ENCODE results near the gene DMWD. TPM values are rescaled to one million over a fixed set of nuclear protein-coding genes. Genes with fewer than 3 reads are reported as not detected.

DMWD gene
- total RNA-seq, 2 experiments from 2014 or later = 28.6 to 31.5 TPM

- no peak for TF ChIP-seq CTCF (IDR thresholded peaks at IDR 0.05)
- Histone ChIP-seq H3K4me1 (ENCODE audit: insufficient read depth, low read length) (peaks cover 24% of the 10 kb centered on the region), H3K36me3 (ENCODE audit: insufficient read depth, low read length) (no peaks in the 10 kb centered on the region), H3K9me3 (ENCODE audit: control insufficient read depth in 1 of 2, insufficient read depth in 1 of 2, low read length in 2 of 2) (no peaks in the 10 kb centered on the region), H3K4me3 (ENCODE audit: low read length) (no peak overlapping the region), H3K27me3 (ENCODE audit: control insufficient read depth in 1 of 2, insufficient read depth in 2 of 2, low read length in 2 of 2) (peaks cover 7 to 13% of the 10 kb centered on the region in 2 experiments), H3K27ac (ENCODE audit: low read depth in 1 of 2, low read length in 2 of 2) (no peak overlapping the region)
- Mint-ChIP-seq H3K27me3 (peaks cover 25% of the 10 kb centered on the region), H3K4me1 (ENCODE audit: low read depth) (peaks cover 5% of the 10 kb centered on the region), H3K4me3 (no peak overlapping the region), H3K27ac (no peak overlapping the region), H3K9me3 (no peaks in the 10 kb centered on the region), H3K36me3 (ENCODE audit: low read depth) (peaks cover 4% of the 10 kb centered on the region)
- intact Hi-C loops (cut with DNase I, micrococcal nuclease) = no loop called here
- no peak for ATAC-seq (ENCODE audit: poor library complexity)
- POLR2A ChIA-PET = no interaction called here
- no peak for DNase-seq
- CTCF ChIA-PET = no interaction called here
These were observed 19.7 kb upstream of the DMWD start for GRCh38 chr19:45812297-45812696.

- H3K9me3 Mint-ChIP-seq = no peaks in the 10 kb centered on the region
- no peaks in the 10 kb centered on the region for H3K9me3 ChIP-seq (ENCODE audit: control insufficient read depth in 1 of 2, insufficient read depth in 1 of 2, low read length in 2 of 2)
These were observed 17.1 kb upstream of the DMWD start for GRCh38 chr19:45809643-45810159.

GRCh38 chr19:45805719-45806118, 13.1 kb upstream of the DMWD start:
- Histone ChIP-seq H3K27ac (ENCODE audit: low read depth in 1 of 2, low read length in 2 of 2) (no peak overlapping the region), H3K36me3 (ENCODE audit: insufficient read depth, low read length) (no peaks in the 10 kb centered on the region), H3K4me3 (ENCODE audit: low read length) (no peak overlapping the region), H3K27me3 (ENCODE audit: control insufficient read depth in 1 of 2, insufficient read depth in 2 of 2, low read length in 2 of 2) (peaks cover 0 to 3% of the 10 kb centered on the region in 2 experiments), H3K4me1 (ENCODE audit: insufficient read depth, low read length) (peaks cover 2% of the 10 kb centered on the region), H3K9me3 (ENCODE audit: control insufficient read depth in 1 of 2, insufficient read depth in 1 of 2, low read length in 2 of 2) (no peaks in the 10 kb centered on the region)
- no peak overlapping the region for H3K27ac Mint-ChIP-seq
- intact Hi-C loops (cut with DNase I, micrococcal nuclease) = no loop called here
- no peaks in the 10 kb centered on the region for H3K36me3 Mint-ChIP-seq (ENCODE audit: low read depth)
- DNase-seq = no peak
- POLR2A ChIA-PET = no interaction called here
- no peak for TF ChIP-seq CTCF (IDR thresholded peaks at IDR 0.05)
- ATAC-seq (ENCODE audit: poor library complexity) = no peak
- peaks cover 10% of the 10 kb centered on the region for H3K27me3 Mint-ChIP-seq
- H3K4me3 Mint-ChIP-seq = no peak overlapping the region
- H3K4me1 Mint-ChIP-seq (ENCODE audit: low read depth) = no peaks in the 10 kb centered on the region
- CTCF ChIA-PET = no interaction called here
- H3K9me3 Mint-ChIP-seq = no peaks in the 10 kb centered on the region

More at GRCh38 chr19:45809643-45810159, 17.1 kb upstream of the DMWD start:
- H3K4me1 Mint-ChIP-seq (ENCODE audit: low read depth) = no peaks in the 10 kb centered on the region
- peaks cover 7 to 9% of the 10 kb centered on the region in 2 experiments for H3K27me3 ChIP-seq (ENCODE audit: control insufficient read depth in 1 of 2, insufficient read depth in 2 of 2, low read length in 2 of 2)
- no peaks in the 10 kb centered on the region for H3K36me3 ChIP-seq (ENCODE audit: insufficient read depth, low read length)
- POLR2A ChIA-PET = no interaction called here
- ATAC-seq (ENCODE audit: poor library complexity) = no peak
- CTCF ChIA-PET = no interaction called here
- no peak overlapping the region for H3K27ac ChIP-seq (ENCODE audit: low read depth in 1 of 2, low read length in 2 of 2)
- H3K4me1 ChIP-seq (ENCODE audit: insufficient read depth, low read length) = peaks cover 4% of the 10 kb centered on the region
- H3K4me3 Mint-ChIP-seq = no peak overlapping the region
- H3K27ac Mint-ChIP-seq = no peak overlapping the region
- no peak overlapping the region for H3K4me3 ChIP-seq (ENCODE audit: low read length)
- intact Hi-C loops (cut with DNase I, micrococcal nuclease) = no loop called here
- H3K27me3 Mint-ChIP-seq = peaks cover 22% of the 10 kb centered on the region
- DNase-seq = no peak
- no peak for TF ChIP-seq CTCF (IDR thresholded peaks at IDR 0.05)
- H3K36me3 Mint-ChIP-seq (ENCODE audit: low read depth) = no peaks in the 10 kb centered on the region
